Heart left ventricle (tissue), 16 donors: ENCODE measurements around the gene ELOVL1. TPM values are rescaled to one million over a fixed set of nuclear protein-coding genes. Genes with fewer than 3 reads are reported as not detected.

Experiments used
- ATAC-seq, 4 donors: fragments of 200-7000 bp; cut with Tn5 transposase; one replicate each; pipeline ENCODE4 v1.9.1; 2020 to 2022; ENCODE audit warnings: moderate library complexity in 4 of 4, mild to moderate bottlenecking in 3 of 4, moderate number of reproducible peaks in 1 of 4
- DNase-seq, 5 donors: peaks; one replicate each; pipeline ENCODE4 v3.0.0-alpha.2; 2020
- H3K27ac ChIP-seq, 12 donors: fragments of 200-600 bp; sonication (generic) in 4 of 12; one replicate each; pipeline versions ENCODE4 v1.5.0 to v1.8.0; 2016 to 2022; ENCODE audit warnings: mild to moderate bottlenecking in 2 of 12
- H3K27me3 ChIP-seq, 9 donors: fragments of 200-600 bp; sonication (generic) in 2 of 9; one replicate each; pipeline versions ENCODE4 v1.5.1 to v1.8.0; 2016 to 2022; ENCODE audit warnings: mild to moderate bottlenecking in 3 of 9
- H3K36me3 ChIP-seq, 9 donors: fragments of 200-600 bp; sonication (generic) in 2 of 9; one replicate each; pipeline versions ENCODE4 v1.5.0 to v1.8.0; 2018 to 2022; ENCODE audit warnings: mild to moderate bottlenecking in 2 of 9
- H3K4me1 ChIP-seq, 12 donors: fragments of 200-600 bp; sonication (generic) in 4 of 12; one replicate each; pipeline versions ENCODE4 v1.5.0 to v1.8.0; 2016 to 2022; ENCODE audit warnings: mild to moderate bottlenecking in 3 of 12
- H3K4me3 ChIP-seq, 12 donors: fragments of 200-600 bp; sonication (generic) in 4 of 12; one replicate each; pipeline versions ENCODE4 v1.5.0 to v1.8.0; 2017 to 2022; ENCODE audit warnings: mild to moderate bottlenecking in 9 of 12, moderate library complexity in 4 of 12
- H3K9me3 ChIP-seq, 12 donors: fragments of 200-600 bp; sonication (generic) in 4 of 12; one replicate each; pipeline versions ENCODE4 v1.5.0 to v1.8.0; 2016 to 2022; ENCODE audit warnings: mild to moderate bottlenecking in 1 of 12
- CTCF ChIP-seq, 12 donors: fragments of 200-600 bp; sonication (generic) in 4 of 12; IDR thresholded peaks; one replicate each; pipeline versions ENCODE4 v1.5.0 to v1.8.0; 2018 to 2022; ENCODE audit warnings: antibody characterized with exemption in 12 of 12, mild to moderate bottlenecking in 5 of 12
- POLR2A ChIP-seq, 2 donors: fragments of 450-650 bp; IDR thresholded peaks; one replicate each; pipeline ENCODE4 v1.6.1; 2017; ENCODE audit warnings: antibody characterized with exemption in 2 of 2, mild to moderate bottlenecking in 2 of 2, moderate library complexity in 2 of 2
- WGBS, 4 donors: extraction: QIAGEN DNeasy Blood & Tissue Kit in 2 of 4; methylation state at CpG; one replicate each; pipeline versions ENCODE4 v1.1.5 to v1.1.7; 2013 to 2018; 5-methylcytosine and 5-hydroxymethylcytosine counted together
- intact Hi-C, 10 donors: fragments of 100-400 bp; cut with DNase I; formaldehyde crosslinking; loops; one replicate each; pipeline versions ENCODE4 v1.11.1 to v1.14.2; 2022
- polyA plus RNA-seq, 2 donors: library from polyadenylated mRNA; stranded (reverse); fragments of 200-250 nt; gene quantifications; one replicate each; pipeline ENCODE4 v1.2.3, GENCODE V29; 2013
- total RNA-seq, 9 donors: library from RNA; depleted of rRNA in 2 of 9; stranded (reverse); fragments of >200 nt in 2 of 9; fragmentation: NEBNext Ultra II Directional in 3 of 9; extraction: Animal tissue kit (Norgen Biotek cat#: 25700) in 3 of 9; gene quantifications; one replicate each; pipeline versions ENCODE4 v1.1.0 to v1.2.4, GENCODE V29; 2016 to 2023
- donor health status: ischemic (EF 13 %, LVEDD 7.1; RV severe dilation, severe dysfunction).
- donor health status: healthy with polysubstance abuse.
- donor health status: DM: no; HTN: yes; CAD: no.
- donor health status: DM: no; HTN: no; CAD: no.
- donor health status: ischemic (EF 25% LVEDD 6.9; RV normal size, moderate dysfunction).
- donor health status: ischemic (EF 25% LVEDD 5.7; RV mildly dilated, moderate dysfunction).
- donor health status: healthy.
- donor health status: DM: yes; HTN: yes; CAD: no.
- donor health status: ischemic (EF 35%, LVEDD 5.7; RV mildly dilated, moderate dysfunction).
- donor health status: nonischemic (EF 11% LVEDD 7.7; RV severe dilation, severe dysfunction).
- donor health status: DM: yes; HTN: yes; CAD: no.
- donor health status: PGD.
- donor health status: ischemic (EF 29% LVEDD 5.4; RV normal size, mild dysfunction).
- donor health status: nonischemic (EF 23%, LVEDD 6.1; RV moderate dilation, normal function).

ELOVL1 gene
- total and polyA plus RNA-seq, 11 donors = 22.1 to 93.4 (median 33.6) TPM

GRCh38 chr1:43410571-43410970 is 42.8 kb upstream of the ELOVL1 start:
- Histone ChIP-seq H3K27ac (no peak overlapping the region), H3K9me3 (no peaks in the 10 kb centered on the region), H3K36me3 (peaks cover 4 to 73% (median 53%) of the 10 kb centered on the region in 9 donors), H3K4me1 (peaks cover 0 to 3% (median 0%) of the 10 kb centered on the region in 12 donors), H3K4me3 (no peak overlapping the region), H3K27me3 (no peaks in the 10 kb centered on the region)
- no peak for DNase-seq
- WGBS, 4 donors = 92 to 95% (median 94%) methylated on average over 3 of the region's 3 CpGs
- TF ChIP-seq POLR2A (IDR thresholded peaks at IDR 0.05) = no peak
- TF ChIP-seq CTCF (IDR thresholded peaks at IDR 0.05) = no peak
- intact Hi-C loops = no loop called here
- ATAC-seq = no peak

GRCh38 chr1:43405876-43406234 is 38.0 kb upstream of the ELOVL1 start:
- Histone ChIP-seq H3K9me3 (no peaks in the 10 kb centered on the region), H3K27ac (no peak overlapping the region), H3K4me1 (peaks cover 0 to 11% (median 2%) of the 10 kb centered on the region in 12 donors), H3K36me3 (peaks cover 4 to 84% (median 77%) of the 10 kb centered on the region in 9 donors), H3K4me3 (no peak overlapping the region), H3K27me3 (no peaks in the 10 kb centered on the region)
- TF ChIP-seq CTCF (IDR thresholded peaks at IDR 0.05) = no peak
- 78 to 90% (median 83%) methylated on average over 2 of the region's 2 CpGs for WGBS, 4 donors
- ATAC-seq (no peak), DNase-seq (no peak)
- intact Hi-C loops = no loop called here

- H3K36me3 ChIP-seq = peaks cover 4 to 84% (median 74%) of the 10 kb centered on the region in 9 donors
- no peak for DNase-seq
- no peak for TF ChIP-seq POLR2A (IDR thresholded peaks at IDR 0.05)
- no peak for TF ChIP-seq CTCF (IDR thresholded peaks at IDR 0.05)
- intact Hi-C loops = no loop called here
- ATAC-seq = peak in 3 of 4 donors; percentile 31 to 39 (median 33)
- no peaks in the 10 kb centered on the region for H3K9me3 ChIP-seq
- peaks cover 0 to 11% (median 2%) of the 10 kb centered on the region in 12 donors for H3K4me1 ChIP-seq
- WGBS, 4 donors = 55 to 62% (median 59%) methylated on average over 6 of the region's 6 CpGs
- no peak overlapping the region for H3K27ac ChIP-seq
- no peak overlapping the region for H3K4me3 ChIP-seq
- no peaks in the 10 kb centered on the region for H3K27me3 ChIP-seq
Observed at GRCh38 chr1:43405219-43405875, 37.5 kb upstream of the ELOVL1 start.

GRCh38 chr1:43404353-43404752 is 36.5 kb upstream of the ELOVL1 start:
- Histone ChIP-seq H3K4me3 (no peak overlapping the region), H3K9me3 (no peaks in the 10 kb centered on the region), H3K27ac (no peak overlapping the region), H3K36me3 (peaks cover 4 to 80% (median 64%) of the 10 kb centered on the region in 9 donors), H3K27me3 (no peaks in the 10 kb centered on the region), H3K4me1 (peaks cover 0 to 11% (median 2%) of the 10 kb centered on the region in 12 donors)
- no peak for ATAC-seq
- no peak for DNase-seq
- intact Hi-C loops = no loop called here
- no peak for TF ChIP-seq CTCF (IDR thresholded peaks at IDR 0.05)
- no peak for TF ChIP-seq POLR2A (IDR thresholded peaks at IDR 0.05)
- 95 to 99% (median 96%) methylated on average over 6 of the region's 6 CpGs for WGBS, 4 donors
